Measurements from ENCODE around the gene PPP1R9A. TPM values are rescaled to one million over a fixed set of nuclear protein-coding genes. Genes with fewer than 3 reads are reported as not detected.

Gene PPP1R9A
- total RNA-seq, 1 experiment from 2014 or later, result 5.9 TPM

GRCh38 chr7:94928168-94928707 is 20.8 kb downstream of the PPP1R9A start:
- no peak for ATAC-seq
- Histone ChIP-seq H3K79me2 (ENCODE audit: low read length) (no peaks in the 10 kb centered on the region), H3K9ac (ENCODE audit: low read length) (no peak overlapping the region), H3K4me3 (ENCODE audit: low read length) (no peak overlapping the region), H3K27ac (ENCODE audit: low read length) (no peak overlapping the region), H3K4me2 (ENCODE audit: low read length) (no peak overlapping the region), H3F3A (ENCODE audit: low read length, unreplicated experiment) (no peaks in the 10 kb centered on the region), H3K27me3 (ENCODE audit: low read length) (no peaks in the 10 kb centered on the region), H4K20me1 (ENCODE audit: low read length) (no peaks in the 10 kb centered on the region), H3K9me2 (replicated peaks; ENCODE audit: low read length) (no peaks in the 10 kb centered on the region), H3K36me3 (ENCODE audit: low read depth, low read length) (no peaks in the 10 kb centered on the region), H2AFZ (ENCODE audit: low read length) (no peak overlapping the region), H3K4me1 (ENCODE audit: insufficient read depth, low read length) (no peaks in the 10 kb centered on the region), H3K9me3 (ENCODE audit: low read length) (no peaks in the 10 kb centered on the region)
- no TSS peak for BruUV-seq (replicated peaks)
- POLR2A ChIA-PET (ENCODE audit: unreplicated experiment), result interaction anchor here (0.7 kb wide), 1 partner anchor 11 kb away, joined by 6 read pairs; no protein-coding TSS in a partner anchor
- intact Hi-C loops (cut with micrococcal nuclease), result no loop called here
- no peak for DNase-seq
- CTCF ChIA-PET, result no interaction called here
- no peak for TF ChIP-seq EZH2phosphoT487 (IDR thresholded peaks at IDR 0.05; ENCODE audit: borderline replicate concordance, low read length)
- TF ChIP-seq EZH2 (IDR thresholded peaks at IDR 0.05; ENCODE audit: low read length, unreplicated experiment), result no peak
- no peak for TF ChIP-seq CTCF (conservative IDR thresholded peaks at IDR 0.05; ENCODE audit: low read depth, low read length)

DNA sequence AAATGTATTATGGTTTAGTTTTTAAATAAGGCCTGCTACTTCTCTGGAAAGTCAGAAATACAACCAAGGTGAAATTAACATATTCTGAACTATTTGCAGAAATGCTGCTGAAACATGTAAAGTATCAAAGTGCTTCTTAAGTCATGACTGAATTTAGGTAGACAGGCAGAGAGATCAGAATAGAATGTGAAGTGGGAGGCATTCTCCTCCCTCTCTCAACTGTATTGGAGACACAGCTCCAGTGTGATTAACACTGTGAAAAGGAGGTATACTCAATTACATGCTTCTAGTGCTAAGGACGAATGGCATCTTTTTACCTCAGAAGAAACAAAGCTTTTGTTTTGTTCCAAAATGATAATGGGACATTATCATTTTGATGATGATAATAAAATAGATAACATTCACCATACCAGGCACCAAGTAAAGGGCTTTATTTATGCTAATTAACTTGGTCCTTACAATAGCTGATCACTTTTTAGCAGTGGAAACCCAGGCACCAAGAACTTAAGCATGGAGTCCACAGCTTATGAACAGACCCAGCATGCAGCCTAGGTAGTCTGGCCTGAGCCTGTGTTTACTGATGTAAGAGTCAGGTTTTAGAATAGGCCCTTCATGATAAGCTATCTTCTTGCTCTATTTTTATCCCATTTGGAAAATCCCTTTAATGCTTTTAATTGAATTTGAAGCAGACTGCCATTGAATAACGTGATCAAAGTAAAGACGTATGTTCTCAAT is 26.0 kb downstream of the PPP1R9A start:
- Histone ChIP-seq H3K4me2 (ENCODE audit: low read length) (no peak overlapping the region), H3K9me3 (ENCODE audit: low read length) (no peaks in the 10 kb centered on the region), H3K4me3 (ENCODE audit: low read length) (no peak overlapping the region), H3K36me3 (ENCODE audit: low read depth, low read length) (no peaks in the 10 kb centered on the region), H3K4me1 (ENCODE audit: insufficient read depth, low read length) (no peaks in the 10 kb centered on the region), H2AFZ (ENCODE audit: low read length) (no peak overlapping the region), H3K9me2 (replicated peaks; ENCODE audit: low read length) (no peaks in the 10 kb centered on the region), H4K20me1 (ENCODE audit: low read length) (no peaks in the 10 kb centered on the region), H3K9ac (ENCODE audit: low read length) (no peak overlapping the region), H3K79me2 (ENCODE audit: low read length) (no peaks in the 10 kb centered on the region), H3F3A (ENCODE audit: low read length, unreplicated experiment) (no peaks in the 10 kb centered on the region), H3K27ac (ENCODE audit: low read length) (no peak overlapping the region), H3K27me3 (ENCODE audit: low read length) (no peaks in the 10 kb centered on the region)
- ATAC-seq (no peak), DNase-seq (no peak)
- no TSS peak for BruUV-seq (replicated peaks)
- POLR2A ChIA-PET (ENCODE audit: unreplicated experiment), result interaction anchor here (0.6 kb wide), 1 partner anchor 22 kb away, joined by 6 read pairs; no protein-coding TSS in a partner anchor
- CTCF ChIA-PET, result no interaction called here
- intact Hi-C loops (cut with micrococcal nuclease), result no loop called here
- TF ChIP-seq EZH2 (IDR thresholded peaks at IDR 0.05; ENCODE audit: low read length, unreplicated experiment) (no peak), EZH2phosphoT487 (IDR thresholded peaks at IDR 0.05; ENCODE audit: borderline replicate concordance, low read length) (no peak), CTCF (conservative IDR thresholded peaks at IDR 0.05; ENCODE audit: low read depth, low read length) (no peak)

GRCh38 chr7:94939395-94939794 is 32.0 kb downstream of the PPP1R9A start:
- ChIA-PET POLR2A (ENCODE audit: unreplicated experiment) (no interaction called here), CTCF (no interaction called here)
- H3K9me3 ChIP-seq (ENCODE audit: low read length), result no peaks in the 10 kb centered on the region
- no TSS peak for BruUV-seq (replicated peaks)
- no peaks in the 10 kb centered on the region for H3K79me2 ChIP-seq (ENCODE audit: low read length)
- intact Hi-C loops (cut with micrococcal nuclease), result no loop called here
- no peak for ATAC-seq
- no peaks in the 10 kb centered on the region for H3K36me3 ChIP-seq (ENCODE audit: low read depth, low read length)
- no peak overlapping the region for H2AFZ ChIP-seq (ENCODE audit: low read length)
- H3K4me3 ChIP-seq (ENCODE audit: low read length), result no peak overlapping the region
- H3K9ac ChIP-seq (ENCODE audit: low read length), result no peak overlapping the region
- H3K9me2 ChIP-seq (replicated peaks; ENCODE audit: low read length), result no peaks in the 10 kb centered on the region
- DNase-seq, result no peak
- no peaks in the 10 kb centered on the region for H3F3A ChIP-seq (ENCODE audit: low read length, unreplicated experiment)
- H3K27ac ChIP-seq (ENCODE audit: low read length), result no peak overlapping the region
- H4K20me1 ChIP-seq (ENCODE audit: low read length), result no peaks in the 10 kb centered on the region
- no peak overlapping the region for H3K4me2 ChIP-seq (ENCODE audit: low read length)
- no peaks in the 10 kb centered on the region for H3K27me3 ChIP-seq (ENCODE audit: low read length)
- peaks cover 15% of the 10 kb centered on the region; the same call in 1 of the 2 replicates for H3K4me1 ChIP-seq (ENCODE audit: insufficient read depth, low read length)
- TF ChIP-seq EZH2phosphoT487 (IDR thresholded peaks at IDR 0.05; ENCODE audit: borderline replicate concordance, low read length) (no peak), CTCF (conservative IDR thresholded peaks at IDR 0.05; ENCODE audit: low read depth, low read length) (no peak), EZH2 (IDR thresholded peaks at IDR 0.05; ENCODE audit: low read length, unreplicated experiment) (no peak)

All from PC-3 (cell line).